GM12865 (cell line): ENCODE results near the gene MEGF11.

Experiments
- DNase-seq: peaks from one replicate; pipeline ENCODE4 v3.0.0; 2010; ENCODE audit warnings: low read depth
- H3K4me3 ChIP-seq: 2 replicates; pipeline ENCODE4 v1.5.1; 2011; ENCODE audit warnings: mild to moderate bottlenecking, low read depth, low read length, control low read depth
- CTCF ChIP-seq: IDR thresholded peaks from 2 replicates; pipeline ENCODE4 v1.5.1; 2011; ENCODE audit warnings: low read length, control low read depth, low read depth, inconsistent platforms; ENCODE audit not compliant: insufficient read depth; ENCODE audit errors: missing control alignments

Gene MEGF11

GRCh38 chr15:66057089-66057488 lies 196.5 kb downstream of the MEGF11 start:
- no peak overlapping the region for H3K4me3 ChIP-seq
- TF ChIP-seq CTCF = no peak
- no peak for DNase-seq

GRCh38 chr15:66053991-66054390 lies 199.6 kb downstream of the MEGF11 start:
- DNase-seq = no peak
- TF ChIP-seq CTCF = no peak
- H3K4me3 ChIP-seq = no peak overlapping the region

- no peak for DNase-seq
- TF ChIP-seq CTCF = no peak
These were observed 201.7 kb downstream of the MEGF11 start for GRCh38 chr15:66051833-66052232.

GRCh38 chr15:66050264-66050663 lies 203.3 kb downstream of the MEGF11 start:
- H3K4me3 ChIP-seq = no peak overlapping the region
- no peak for DNase-seq

More at GRCh38 chr15:66051833-66052232, 201.7 kb downstream of the MEGF11 start:
- H3K4me3 ChIP-seq = no peak overlapping the region

GRCh38 chr15:66049353-66049752 lies 204.2 kb downstream of the MEGF11 start:
- no peak overlapping the region for H3K4me3 ChIP-seq
- TF ChIP-seq CTCF = no peak
- no peak for DNase-seq

More at GRCh38 chr15:66050264-66050663, 203.3 kb downstream of the MEGF11 start:
- no peak for TF ChIP-seq CTCF

- DNase-seq = no peak
- TF ChIP-seq CTCF = no peak
- H3K4me3 ChIP-seq = no peak overlapping the region
These were observed 206.1 kb downstream of the MEGF11 start for GRCh38 chr15:66047321-66048024.

GRCh38 chr15:66046751-66047150 lies 206.8 kb downstream of the MEGF11 start:
- DNase-seq = peak; percentile 8
- no peak overlapping the region for H3K4me3 ChIP-seq
- TF ChIP-seq CTCF = peak; percentile 5
